Mucosa of stomach (tissue), 1 donor: Measurements from ENCODE around the gene C13orf46.
"Not testable (repeated sequence)": the region's sequence is repeated elsewhere in the genome, so short reads cannot be mapped to it uniquely, and the experiment has no call there.

Experiments used
- H3K27me3 ChIP-seq: one replicate; pipeline ENCODE4 v1.7.0; 2013; ENCODE audit warnings: mild to moderate bottlenecking, low read length; ENCODE audit not compliant: control insufficient read depth, insufficient read depth
- H3K36me3 ChIP-seq: one replicate; pipeline ENCODE4 v1.7.0; 2013; ENCODE audit warnings: low read length; ENCODE audit not compliant: control insufficient read depth, insufficient read depth
- H3K4me1 ChIP-seq: one replicate; pipeline ENCODE4 v1.7.0; 2013; ENCODE audit warnings: mild to moderate bottlenecking, low read length; ENCODE audit not compliant: control insufficient read depth, insufficient read depth
- H3K4me3 ChIP-seq: one replicate; pipeline ENCODE4 v1.7.0; 2013; ENCODE audit warnings: low read length
- H3K9ac ChIP-seq: one replicate; pipeline ENCODE4 v1.7.0; 2013; ENCODE audit warnings: mild to moderate bottlenecking, low read length, moderate library complexity
- H3K9me3 ChIP-seq: one replicate; pipeline ENCODE4 v1.7.0; 2013; ENCODE audit warnings: mild to moderate bottlenecking, low read length, moderate library complexity; ENCODE audit not compliant: control insufficient read depth
- donor health status: Pancreatic carcinoma.

C13orf46 gene

DNA sequence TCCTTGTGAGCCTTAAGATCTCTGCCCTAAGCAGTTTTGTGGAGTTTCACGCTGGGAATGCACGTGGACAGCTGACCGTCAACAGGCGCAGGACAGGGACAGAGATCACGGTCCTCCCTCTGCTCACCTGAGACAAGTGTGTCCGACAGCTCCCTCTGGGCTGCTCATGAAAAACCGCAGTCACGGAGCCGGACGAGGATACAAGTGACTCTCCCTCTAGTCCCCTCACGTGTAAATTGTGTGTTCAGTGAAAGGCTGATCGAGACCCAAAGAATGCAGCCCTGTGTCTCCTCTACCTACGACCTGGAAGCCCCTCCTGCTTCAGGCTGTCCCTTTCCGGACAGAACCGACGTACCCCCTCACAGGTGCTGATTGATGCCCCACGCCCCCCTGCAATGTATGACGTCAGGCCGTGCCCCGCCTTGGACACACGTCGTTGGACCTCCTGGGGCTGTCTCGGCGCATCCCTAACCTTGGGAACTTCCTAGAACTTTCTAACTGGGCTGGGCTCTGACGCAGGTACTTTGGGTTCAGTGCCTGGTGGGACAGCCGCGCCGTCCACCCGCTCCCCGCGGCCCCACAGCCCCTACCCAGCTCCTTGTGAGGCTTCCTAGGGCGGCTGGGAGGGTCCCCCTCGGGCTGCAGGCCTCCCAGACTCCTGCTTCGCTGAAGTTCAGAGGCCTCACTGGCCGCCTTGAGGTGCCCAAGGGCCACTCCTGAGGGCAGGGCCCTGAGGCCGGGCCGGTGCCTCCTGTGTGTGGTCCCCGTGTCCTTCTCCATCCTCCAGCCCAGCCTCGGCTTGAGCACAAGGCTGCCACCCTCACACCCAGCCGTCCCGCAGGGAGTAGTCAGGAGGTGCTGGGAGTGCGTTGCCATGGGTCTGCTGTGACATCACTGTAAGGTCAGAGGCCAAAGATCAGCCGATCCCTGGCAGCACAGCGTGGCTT, at the start of gene C13orf46:
Gene C13orf46 (minus strand): TSS at position 859 of the 947 bp plus-strand sequence. CDS start 79 bp downstream, at position 780.
- H3K4me3 ChIP-seq, result no peak within 1 kb of the TSS
- H3K9ac ChIP-seq, result no peak within 1 kb of the TSS
- H3K9me3 ChIP-seq, result no peaks in the 10 kb centered on the region
- no peaks in the 10 kb centered on the region for H3K36me3 ChIP-seq
- H3K4me1 ChIP-seq, result peaks cover 69% of the 10 kb centered on the region
- H3K27me3 ChIP-seq, result no peaks in the 10 kb centered on the region

DNA sequence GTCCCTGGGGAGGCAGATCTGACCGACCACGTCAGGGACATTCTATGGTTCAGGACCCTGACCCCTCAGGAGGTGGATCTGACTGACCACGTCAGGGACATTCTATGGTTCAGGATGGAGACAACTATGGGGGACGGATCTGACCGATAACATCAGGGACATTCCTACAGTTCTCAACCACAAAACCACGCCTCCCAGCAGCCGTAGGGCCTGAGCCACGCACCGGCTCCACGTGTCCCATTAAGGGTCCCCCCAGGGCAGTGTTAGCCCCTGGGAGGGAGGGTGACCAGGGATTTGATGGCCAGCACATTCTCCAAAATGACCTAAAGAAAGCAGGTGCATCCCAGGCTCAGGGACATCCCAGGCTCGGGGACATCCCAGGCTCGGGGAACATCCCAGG, 49.0 kb upstream of the C13orf46 start:
- H3K9ac ChIP-seq, result no peak overlapping the region
- H3K9me3 ChIP-seq, result no peaks in the 10 kb centered on the region
- peaks cover 7% of the 10 kb centered on the region for H3K4me1 ChIP-seq
- H3K36me3 ChIP-seq, result no peaks in the 10 kb centered on the region
- no peak overlapping the region for H3K4me3 ChIP-seq
- H3K27me3 ChIP-seq, result no peaks in the 10 kb centered on the region

GRCh38 chr13:114022309-114022669, 48.4 kb upstream of the C13orf46 start:
- peaks cover 7% of the 10 kb centered on the region for H3K4me1 ChIP-seq
- no peak overlapping the region for H3K9ac ChIP-seq
- no peak overlapping the region for H3K4me3 ChIP-seq
- H3K9me3 ChIP-seq, result no peaks in the 10 kb centered on the region
- H3K36me3 ChIP-seq, result no peaks in the 10 kb centered on the region
- H3K27me3 ChIP-seq, result no peaks in the 10 kb centered on the region

- no peaks in the 10 kb centered on the region for H3K36me3 ChIP-seq
- H3K9ac ChIP-seq, result no peak overlapping the region
- no peaks in the 10 kb centered on the region for H3K9me3 ChIP-seq
- no peaks in the 10 kb centered on the region for H3K27me3 ChIP-seq
- peaks cover 4% of the 10 kb centered on the region for H3K4me1 ChIP-seq
- no peak overlapping the region for H3K4me3 ChIP-seq
These were observed 47.8 kb upstream of the C13orf46 start for GRCh38 chr13:114021464-114022308.

DNA sequence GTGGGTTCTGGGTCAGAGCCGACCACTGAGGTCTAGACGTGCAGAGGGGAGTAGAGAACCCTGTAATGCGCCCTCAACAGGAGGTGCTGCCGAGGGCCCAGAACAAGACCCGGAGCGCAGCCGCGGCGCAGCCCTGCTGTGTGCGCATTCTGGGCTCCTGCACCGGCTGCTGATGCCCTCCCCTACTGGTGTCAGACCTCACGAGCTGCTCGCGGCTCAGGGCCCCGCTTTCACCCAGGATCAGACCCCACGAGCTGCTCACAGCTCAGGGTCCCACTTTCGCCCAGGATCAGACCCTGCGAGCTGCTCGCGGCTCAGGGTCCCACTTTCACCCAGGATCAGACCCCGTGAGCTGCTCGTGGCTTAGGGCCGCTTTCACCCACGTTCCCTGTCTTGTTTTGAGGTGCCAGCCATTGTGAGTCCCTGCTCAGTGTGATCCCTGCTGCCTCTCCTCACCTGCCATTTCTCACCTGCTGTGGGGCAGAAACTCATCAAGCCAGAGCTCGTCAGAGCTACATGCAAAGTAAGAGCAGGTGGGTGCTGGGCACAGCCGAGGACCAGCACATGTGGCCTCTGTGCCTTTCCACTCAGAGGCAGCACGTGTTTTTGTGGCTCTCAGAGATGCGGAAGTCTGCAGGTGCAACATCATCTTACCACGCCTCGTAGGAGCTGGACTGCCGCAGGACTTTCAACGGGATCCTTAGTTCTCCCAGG, 47.0 kb upstream of the C13orf46 start:
- H3K36me3 ChIP-seq, result no peaks in the 10 kb centered on the region
- no peak overlapping the region for H3K9ac ChIP-seq
- peaks cover 5% of the 10 kb centered on the region for H3K4me1 ChIP-seq

GRCh38 chr13:114020134-114020533, 46.3 kb upstream of the C13orf46 start:
- H3K4me1 ChIP-seq, result peaks cover 13% of the 10 kb centered on the region
- H3K4me3 ChIP-seq, H3K36me3 ChIP-seq, H3K9ac ChIP-seq, H3K27me3 ChIP-seq, H3K9me3 ChIP-seq: not testable (repeated sequence)

More for the DNA sequence above, 47.0 kb upstream of the C13orf46 start:
- no peaks in the 10 kb centered on the region for H3K27me3 ChIP-seq
- H3K4me3 ChIP-seq, result no peak overlapping the region
- no peaks in the 10 kb centered on the region for H3K9me3 ChIP-seq

DNA sequence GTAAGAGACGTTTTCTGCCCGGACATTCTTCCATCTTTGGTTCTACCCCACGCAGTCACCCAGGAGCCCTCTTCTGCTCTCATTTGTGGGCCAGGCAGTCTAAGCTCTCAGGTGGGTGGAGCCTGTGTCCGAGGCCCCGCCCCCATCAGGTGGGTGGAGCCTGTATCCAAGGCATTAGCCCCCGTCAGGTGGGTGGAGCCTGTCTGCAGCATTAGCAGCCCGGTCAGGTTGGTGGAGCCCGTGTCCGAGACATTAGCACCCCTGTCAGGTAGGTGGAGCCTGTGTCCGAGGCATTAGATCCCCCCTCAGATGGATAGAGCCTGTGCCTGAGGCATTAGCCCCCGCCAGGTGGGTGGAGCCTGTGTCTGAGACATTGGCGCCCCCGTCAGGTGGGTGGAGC, 45.5 kb upstream of the C13orf46 start:
- Histone ChIP-seq H3K4me3 (no peak overlapping the region), H3K27me3 (peaks cover 7% of the 10 kb centered on the region), H3K9me3 (no peaks in the 10 kb centered on the region), H3K4me1 (peaks cover 19% of the 10 kb centered on the region), H3K36me3 (no peaks in the 10 kb centered on the region), H3K9ac (no peak overlapping the region)

DNA sequence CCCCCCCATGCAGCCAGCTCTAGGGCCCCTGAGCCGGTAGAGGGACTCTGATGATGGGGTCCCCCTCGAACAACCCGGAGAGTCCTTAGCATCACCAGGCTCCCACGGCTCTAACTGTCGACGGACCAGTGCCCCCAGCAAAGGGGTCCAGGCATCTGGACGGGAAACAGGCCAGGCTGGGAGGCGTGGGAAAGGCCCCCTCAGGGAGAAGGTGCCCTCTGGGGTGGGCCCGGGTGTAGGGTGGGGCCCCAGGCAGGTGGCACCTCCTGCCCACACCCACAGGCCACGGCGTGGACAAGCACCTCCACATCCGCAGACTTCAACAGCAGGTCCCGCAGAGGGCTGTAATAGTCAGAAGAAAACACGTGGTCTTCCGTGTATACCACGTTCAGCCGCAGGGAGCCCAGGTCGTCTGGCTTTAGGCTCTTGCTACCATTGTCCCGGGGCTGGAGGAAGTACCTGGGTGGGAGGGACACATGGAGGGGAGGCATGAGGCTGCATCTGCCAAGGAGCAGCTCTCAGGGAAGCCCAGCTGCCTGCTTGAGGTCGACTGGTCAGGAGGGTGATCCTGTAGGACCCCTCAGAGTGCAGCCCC, 44.7 kb upstream of the C13orf46 start:
- no peaks in the 10 kb centered on the region for H3K36me3 ChIP-seq
- H3K9me3 ChIP-seq, result no peaks in the 10 kb centered on the region
- no peak overlapping the region for H3K9ac ChIP-seq
- no peak overlapping the region for H3K4me3 ChIP-seq
- peaks cover 19% of the 10 kb centered on the region for H3K4me1 ChIP-seq
- peaks cover 11% of the 10 kb centered on the region for H3K27me3 ChIP-seq

GRCh38 chr13:114017966-114018365, 44.1 kb upstream of the C13orf46 start:
- Histone ChIP-seq H3K27me3 (peaks cover 11% of the 10 kb centered on the region), H3K9ac (no peak overlapping the region), H3K4me1 (peaks cover 19% of the 10 kb centered on the region), H3K36me3 (no peaks in the 10 kb centered on the region), H3K9me3 (no peaks in the 10 kb centered on the region), H3K4me3 (no peak overlapping the region)

DNA sequence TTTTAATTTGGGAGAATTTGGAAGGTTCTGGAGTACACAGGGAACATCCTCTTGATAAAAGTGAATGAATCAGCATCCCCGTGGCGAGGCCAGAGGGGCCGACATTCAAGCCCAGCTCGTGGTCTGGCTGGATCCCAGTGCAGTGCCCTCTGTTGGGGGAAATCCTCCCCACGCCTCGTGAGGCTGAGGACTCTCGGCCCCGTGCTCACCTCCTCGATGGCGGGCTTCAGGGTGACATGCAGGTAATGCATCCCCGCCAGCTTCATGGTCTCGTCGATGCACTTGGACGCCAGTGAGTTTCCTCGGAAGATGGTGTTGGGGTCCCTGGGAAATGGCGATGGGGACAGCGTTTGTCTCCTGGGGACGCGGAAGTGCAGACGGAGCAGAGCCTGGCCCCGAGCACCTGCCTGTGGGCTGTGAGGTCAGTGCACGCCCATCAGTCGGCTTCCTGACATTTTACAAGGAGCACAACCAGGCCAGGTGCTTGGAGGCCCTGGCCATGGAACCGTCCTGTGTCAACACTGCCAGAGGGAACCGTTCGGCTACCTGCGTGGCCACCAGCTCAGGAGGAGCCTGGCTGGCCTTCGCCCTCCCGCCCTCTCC, 43.3 kb upstream of the C13orf46 start:
- no peak overlapping the region for H3K9ac ChIP-seq
- peaks cover 11% of the 10 kb centered on the region for H3K27me3 ChIP-seq
- no peaks in the 10 kb centered on the region for H3K36me3 ChIP-seq
- H3K9me3 ChIP-seq, result no peaks in the 10 kb centered on the region
- H3K4me3 ChIP-seq, result no peak overlapping the region
- peaks cover 19% of the 10 kb centered on the region for H3K4me1 ChIP-seq

DNA sequence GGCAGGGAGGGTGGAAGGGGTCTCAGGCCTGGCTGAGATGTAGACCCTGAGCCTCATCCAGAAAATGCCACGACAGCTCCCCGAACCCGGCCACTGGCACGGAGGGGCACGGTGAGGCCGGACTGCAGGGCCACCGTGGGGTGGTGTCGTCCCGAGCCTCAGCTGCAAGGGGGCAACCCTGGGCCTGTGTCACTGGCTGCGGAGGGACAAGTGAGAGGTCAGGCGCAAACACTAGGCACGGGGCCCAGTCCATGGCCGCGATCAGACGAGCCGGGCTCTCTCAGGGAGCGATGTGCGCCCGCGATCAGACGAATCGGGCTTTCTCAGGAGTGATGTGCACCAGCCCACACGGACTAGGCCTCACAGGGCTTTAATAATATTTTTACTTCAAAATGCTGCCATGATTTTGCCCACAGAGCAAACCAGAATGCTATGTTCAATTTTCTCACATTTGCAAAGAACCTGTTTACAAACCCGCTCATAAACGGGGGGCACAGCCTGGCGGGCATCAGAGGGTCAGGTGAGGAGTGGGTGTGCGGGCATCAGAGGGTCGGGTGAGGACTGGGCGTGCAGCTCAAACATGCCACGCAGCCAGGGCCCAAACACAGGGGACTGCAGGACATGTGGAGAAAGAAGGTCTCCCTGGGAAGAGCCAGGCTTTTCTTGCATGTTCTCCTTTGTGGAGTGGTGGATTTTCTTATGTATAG, 42.6 kb upstream of the C13orf46 start:
- peaks cover 11% of the 10 kb centered on the region for H3K27me3 ChIP-seq
- H3K9me3 ChIP-seq, result no peaks in the 10 kb centered on the region
- no peaks in the 10 kb centered on the region for H3K36me3 ChIP-seq
- H3K9ac ChIP-seq, result no peak overlapping the region
- no peak overlapping the region for H3K4me3 ChIP-seq
- peaks cover 19% of the 10 kb centered on the region for H3K4me1 ChIP-seq
